MCF 10A (cell line): ENCODE measurements around the gene SPSB4. TPM values are rescaled to one million over a fixed set of nuclear protein-coding genes. Genes with fewer than 3 reads are reported as not detected.

Experiments
- BruUV-seq: library from RNA; stranded (reverse); fragments of 400-500 nt; replicated peaks from 2 replicates; lab custom pipeline; 2021; lab: Mats Ljungman, UMichigan
- CTCF ChIA-PET: fragments of 300-600 bp; sonication (Branson Sonifier 250); formaldehyde crosslinking; extraction: SDS; loops from one replicate; lab custom pipeline; 2021; ENCODE audit warnings: antibody characterized with exemption, inconsistent platforms; lab: Yijun Ruan, JAX
- POLR2A ChIA-PET: fragments of 300-600, 350-650 bp; sonication (Branson Sonifier 250); formaldehyde crosslinking; extraction: SDS; loops from one replicate; lab custom pipeline; 2020; ENCODE audit warnings: antibody characterized with exemption, inconsistent platforms; lab: Yijun Ruan, JAX
- DNase-seq: peaks from one replicate; pipeline ENCODE4 v3.0.0-alpha.2; 2018; ENCODE audit not compliant: unreplicated experiment
- H3K27ac Mint-ChIP-seq: one replicate; pipeline ENCODE4 v1.8.0; 2022; ENCODE audit warnings: mild to moderate bottlenecking, low read depth, mixed read lengths; ENCODE audit not compliant: unreplicated experiment
- H3K27me3 Mint-ChIP-seq: one replicate; pipeline ENCODE4 v1.8.0; 2022; ENCODE audit warnings: mixed read lengths; ENCODE audit not compliant: insufficient read depth, unreplicated experiment
- H3K36me3 Mint-ChIP-seq: one replicate; pipeline ENCODE4 v1.8.0; 2022; ENCODE audit warnings: mild to moderate bottlenecking, moderate library complexity, mixed read lengths; ENCODE audit not compliant: insufficient read depth, unreplicated experiment
- H3K4me1 Mint-ChIP-seq: one replicate; pipeline ENCODE4 v1.8.0; 2022; ENCODE audit warnings: mixed read lengths; ENCODE audit not compliant: insufficient read depth, unreplicated experiment
- H3K4me3 Mint-ChIP-seq: one replicate; pipeline ENCODE4 v1.8.0; 2022; ENCODE audit warnings: mild to moderate bottlenecking, moderate library complexity, mixed read lengths; ENCODE audit not compliant: unreplicated experiment
- H3K9me3 Mint-ChIP-seq: one replicate; pipeline ENCODE4 v1.8.0; 2022; ENCODE audit warnings: mixed read lengths; ENCODE audit not compliant: unreplicated experiment
- intact Hi-C: fragments of 100-400 bp; cut with micrococcal nuclease; formaldehyde crosslinking; loops from 2 replicates; pipeline ENCODE4 v1.14.1; 2022
- total RNA-seq: library from RNA; stranded (reverse); gene quantifications from 2 replicates; pipeline ENCODE4 v1.2.3, GENCODE V29; 2022
- TF ChIP-seq, protein P1 (sequence below): fragments of 200-600 bp; IDR thresholded peaks from one replicate; pipeline ENCODE4 v1.8.0; 2022; ENCODE audit warnings: antibody characterized with exemption, mild to moderate bottlenecking; ENCODE audit not compliant: unreplicated experiment

The SPSB4 gene
- total RNA-seq, 1 experiment from 2014 or later, result not detected

DNA sequence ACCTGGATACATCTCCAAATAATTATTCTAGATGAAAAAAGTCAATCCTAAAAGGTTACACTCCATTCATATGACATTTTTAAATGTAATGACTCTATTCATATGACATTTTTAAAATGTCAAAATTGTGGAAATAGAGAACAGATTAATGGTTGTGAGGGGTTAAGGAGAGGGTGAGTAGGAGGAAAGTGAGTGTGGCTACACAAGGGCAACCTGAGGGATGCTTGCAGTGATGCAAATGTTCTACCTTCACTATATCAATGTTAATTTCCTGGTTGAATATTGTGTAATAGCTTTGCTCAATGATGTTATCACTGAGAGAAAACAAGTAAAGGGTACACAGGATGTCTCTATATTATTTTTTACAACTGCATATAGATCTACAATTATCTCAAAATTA is 125.6 kb downstream of the SPSB4 start:
- H3K4me3 Mint-ChIP-seq, result no peak overlapping the region
- peaks cover 23% of the 10 kb centered on the region for H3K27me3 Mint-ChIP-seq
- intact Hi-C loops, result no loop called here
- DNase-seq, result no peak
- ChIA-PET CTCF (interaction anchor here (0.7 to 1.1 kb wide), 3 partner anchors 15 to 1108 kb away, joined by 3 to 5 read pairs (median 3); no protein-coding TSS in a partner anchor), POLR2A (interaction anchor here (1.0 kb wide), 1 partner anchor 10 kb away, joined by 5 read pairs; no protein-coding TSS in a partner anchor)
- no peaks in the 10 kb centered on the region for H3K4me1 Mint-ChIP-seq
- H3K36me3 Mint-ChIP-seq, result no peaks in the 10 kb centered on the region
- H3K9me3 Mint-ChIP-seq, result no peaks in the 10 kb centered on the region
- no TSS peak for BruUV-seq
- TF ChIP-seq, protein P1, sequence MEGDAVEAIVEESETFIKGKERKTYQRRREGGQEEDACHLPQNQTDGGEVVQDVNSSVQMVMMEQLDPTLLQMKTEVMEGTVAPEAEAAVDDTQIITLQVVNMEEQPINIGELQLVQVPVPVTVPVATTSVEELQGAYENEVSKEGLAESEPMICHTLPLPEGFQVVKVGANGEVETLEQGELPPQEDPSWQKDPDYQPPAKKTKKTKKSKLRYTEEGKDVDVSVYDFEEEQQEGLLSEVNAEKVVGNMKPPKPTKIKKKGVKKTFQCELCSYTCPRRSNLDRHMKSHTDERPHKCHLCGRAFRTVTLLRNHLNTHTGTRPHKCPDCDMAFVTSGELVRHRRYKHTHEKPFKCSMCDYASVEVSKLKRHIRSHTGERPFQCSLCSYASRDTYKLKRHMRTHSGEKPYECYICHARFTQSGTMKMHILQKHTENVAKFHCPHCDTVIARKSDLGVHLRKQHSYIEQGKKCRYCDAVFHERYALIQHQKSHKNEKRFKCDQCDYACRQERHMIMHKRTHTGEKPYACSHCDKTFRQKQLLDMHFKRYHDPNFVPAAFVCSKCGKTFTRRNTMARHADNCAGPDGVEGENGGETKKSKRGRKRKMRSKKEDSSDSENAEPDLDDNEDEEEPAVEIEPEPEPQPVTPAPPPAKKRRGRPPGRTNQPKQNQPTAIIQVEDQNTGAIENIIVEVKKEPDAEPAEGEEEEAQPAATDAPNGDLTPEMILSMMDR, result no peak
- no peak overlapping the region for H3K27ac Mint-ChIP-seq

DNA sequence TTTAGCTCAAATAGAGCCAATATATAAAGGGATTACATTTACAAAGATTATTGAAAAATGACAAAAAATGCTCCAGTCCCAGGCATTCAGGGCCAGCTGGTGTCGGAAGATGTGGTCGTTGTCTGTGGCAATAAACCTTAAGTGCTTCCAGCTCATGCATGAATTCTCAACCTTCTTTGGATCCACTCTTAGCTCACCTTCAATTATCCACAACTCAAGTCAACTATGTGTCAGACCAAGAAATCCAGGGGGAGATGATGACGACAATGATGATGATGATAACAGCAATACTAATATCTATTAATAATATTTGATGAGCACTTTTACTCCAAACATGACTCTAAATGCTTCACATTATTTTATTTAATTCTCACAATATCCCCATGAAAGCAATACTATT is 126.9 kb downstream of the SPSB4 start:
- Mint-ChIP-seq H3K4me1 (no peaks in the 10 kb centered on the region), H3K9me3 (no peaks in the 10 kb centered on the region), H3K4me3 (no peak overlapping the region), H3K36me3 (no peaks in the 10 kb centered on the region), H3K27ac (no peak overlapping the region), H3K27me3 (peaks cover 22% of the 10 kb centered on the region)
- TF ChIP-seq, protein P1, result no peak
- DNase-seq, result no peak
- BruUV-seq, result no TSS peak
- POLR2A ChIA-PET, result no interaction called here
- intact Hi-C loops, result no loop called here
- CTCF ChIA-PET, result interaction anchor here (0.7 to 3.1 kb wide), 5 partner anchors 11 to 167 kb away, joined by 3 to 19 read pairs (median 3); no protein-coding TSS in a partner anchor

DNA sequence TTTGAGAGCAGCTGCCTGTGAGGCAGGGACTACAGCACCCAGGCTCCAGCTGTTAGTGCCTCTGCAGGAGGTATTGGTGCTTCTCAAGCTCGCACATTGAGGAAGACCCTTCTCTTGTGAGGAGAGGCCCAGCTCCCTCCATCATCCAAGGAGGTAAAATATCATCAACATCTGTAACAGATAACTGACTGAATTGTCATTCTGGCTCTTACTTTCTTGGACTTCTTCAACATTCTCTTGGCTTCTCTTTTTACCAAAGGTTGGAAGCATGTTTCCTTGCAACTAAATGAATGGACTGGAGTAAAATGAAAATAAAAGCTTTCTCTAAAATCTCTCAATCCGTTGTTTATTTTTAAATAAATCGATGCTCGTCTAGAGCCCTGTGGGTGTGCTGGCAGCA is 127.4 kb downstream of the SPSB4 start:
- DNase-seq, result no peak
- H3K4me3 Mint-ChIP-seq, result no peak overlapping the region
- no peak overlapping the region for H3K27ac Mint-ChIP-seq
- intact Hi-C loops, result no loop called here
- H3K27me3 Mint-ChIP-seq, result peaks cover 16% of the 10 kb centered on the region
- ChIA-PET POLR2A (no interaction called here), CTCF (interaction anchor here (0.7 to 3.1 kb wide), 4 partner anchors 10 to 314 kb away, joined by 3 to 19 read pairs (median 8); no protein-coding TSS in a partner anchor)
- no TSS peak for BruUV-seq
- no peaks in the 10 kb centered on the region for H3K9me3 Mint-ChIP-seq
- H3K4me1 Mint-ChIP-seq, result no peaks in the 10 kb centered on the region
- TF ChIP-seq, protein P1, result no peak
- no peaks in the 10 kb centered on the region for H3K36me3 Mint-ChIP-seq

DNA sequence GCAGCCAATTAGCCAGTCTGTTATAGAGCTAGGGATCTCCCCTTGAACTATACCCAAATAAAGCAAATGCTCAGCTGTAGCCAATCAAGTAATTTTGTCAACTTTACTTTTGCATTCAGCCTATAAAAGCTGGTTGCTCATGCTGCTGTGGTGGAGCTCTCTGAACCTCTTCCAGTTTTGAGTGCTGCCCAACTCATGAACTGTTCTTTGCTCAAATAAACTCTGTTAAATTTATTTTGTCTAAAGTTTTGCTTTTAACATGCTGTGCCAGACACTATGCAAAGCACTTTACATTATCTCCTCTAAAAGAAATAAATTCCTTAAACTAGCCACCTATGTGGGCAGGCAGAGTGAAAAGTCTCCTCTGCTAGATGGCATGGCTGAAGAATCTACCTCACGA is 128.8 kb downstream of the SPSB4 start:
- no peak overlapping the region for H3K27ac Mint-ChIP-seq
- H3K36me3 Mint-ChIP-seq, result no peaks in the 10 kb centered on the region
- H3K27me3 Mint-ChIP-seq, result peaks cover 2% of the 10 kb centered on the region
- no TSS peak for BruUV-seq
- CTCF ChIA-PET, result interaction anchor here (0.6 to 3.1 kb wide), 5 partner anchors 11 to 498 kb away, joined by 3 to 19 read pairs (median 5); no protein-coding TSS in a partner anchor
- H3K4me3 Mint-ChIP-seq, result no peak overlapping the region
- no peaks in the 10 kb centered on the region for H3K9me3 Mint-ChIP-seq
- intact Hi-C loops, result no loop called here
- DNase-seq, result no peak
- TF ChIP-seq, protein P1, result no peak
- H3K4me1 Mint-ChIP-seq, result no peaks in the 10 kb centered on the region
- POLR2A ChIA-PET, result no interaction called here
